H1 (cell line): ENCODE data around the gene SLC6A8. TPM values are rescaled to one million over a fixed set of nuclear protein-coding genes. Genes with fewer than 3 reads are reported as not detected.

Experiments used
- CTCF ChIA-PET: fragments of 300-600 bp; sonication (Branson Sonifier 250); formaldehyde crosslinking; loops from one replicate; lab custom pipeline; 2021; ENCODE audit not compliant: partially characterized antibody; lab: Charles Lee
- POLR2A ChIA-PET: fragments of 300-600 bp; sonication (Branson Sonifier 250); formaldehyde crosslinking; loops from one replicate; lab custom pipeline; 2021; ENCODE audit warnings: inconsistent platforms; ENCODE audit not compliant: partially characterized antibody; lab: Charles Lee
- DNase-seq, 2 experiments: peaks; one replicate each; pipeline versions ENCODE4 v3.0.0 to v3.0.0-alpha.2; 2010 to 2022; ENCODE audit warnings: low spot score in 2 of 2, low read depth in 1 of 2, mixed read lengths in 1 of 2
- FAIRE-seq: peaks from 2 replicates; lab custom pipeline; 2011; peaks lifted over from hg19 to GRCh38; lab: Jason Lieb, UNC
- H2AFZ ChIP-seq: 2 replicates; pipeline ENCODE4 v1.8.1; 2012; ENCODE audit warnings: low read length, inconsistent platforms
- H2AK5ac ChIP-seq: 2 replicates; pipeline ENCODE4 v1.6.1; 2013; ENCODE audit warnings: low read depth, low read length
- H2BK120ac ChIP-seq: replicated peaks from 2 replicates; pipeline ENCODE3; 2013; ENCODE audit warnings: low read depth, low read length, inconsistent platforms
- H2BK12ac ChIP-seq: 2 replicates; pipeline ENCODE4 v1.6.1; 2013; ENCODE audit warnings: low read depth, low read length
- H2BK15ac ChIP-seq: 2 replicates; pipeline ENCODE4 v1.6.1; 2013; ENCODE audit warnings: low read length
- H2BK20ac ChIP-seq: 2 replicates; pipeline ENCODE4 v1.6.1; 2013; ENCODE audit warnings: low read length
- H2BK5ac ChIP-seq: 2 replicates; pipeline ENCODE4 v1.6.1; 2013; ENCODE audit warnings: low read depth, low read length
- H3K14ac ChIP-seq: 2 replicates; pipeline ENCODE4 v1.6.1; 2013; ENCODE audit warnings: inconsistent platforms; ENCODE audit not compliant: insufficient read length
- H3K18ac ChIP-seq: 2 replicates; pipeline ENCODE4 v1.6.1; 2013; ENCODE audit warnings: low read length; ENCODE audit errors: extremely low read depth
- H3K23ac ChIP-seq: 2 replicates; pipeline ENCODE4 v1.6.1; 2013; ENCODE audit warnings: inconsistent platforms; ENCODE audit not compliant: insufficient read length
- H3K23me2 ChIP-seq: 2 replicates; pipeline ENCODE4 v1.6.1; 2013; ENCODE audit warnings: low read depth, low read length
- H3K27ac ChIP-seq: 2 replicates; pipeline ENCODE4 v1.6.1; 2011; ENCODE audit warnings: low read depth, low read length, inconsistent platforms
- H3K27me3 ChIP-seq, 4 experiments: replicated peaks in 1 of 4; 1 replicate in 1 of 4; 2 replicates in 3 of 4; pipeline versions ENCODE4 v1.6.1 to v1.8.1; 2011 to 2013; ENCODE audit warnings: low read length in 3 of 4, mild to moderate bottlenecking in 3 of 4, inconsistent platforms in 2 of 4, mixed read lengths in 2 of 4, moderate library complexity in 1 of 4; ENCODE audit not compliant: control insufficient read depth in 3 of 4, insufficient read depth in 3 of 4; ENCODE audit errors: extremely low read depth in 1 of 4
- H3K36me3 ChIP-seq, 4 experiments: 2 replicates each; pipeline versions ENCODE4 v1.6.1 to v1.8.1; 2011 to 2013; ENCODE audit warnings: mild to moderate bottlenecking in 4 of 4, low read length in 3 of 4, moderate library complexity in 2 of 4, control low read depth in 1 of 4, inconsistent platforms in 1 of 4; ENCODE audit not compliant: insufficient read depth in 4 of 4, control insufficient read depth in 2 of 4
- H3K4ac ChIP-seq: replicated peaks from 2 replicates; pipeline ENCODE3; 2013; ENCODE audit warnings: low read length, low read depth, mixed read lengths, inconsistent platforms; ENCODE audit not compliant: insufficient read length
- H3K4me1 ChIP-seq, 4 experiments: replicated peaks in 1 of 4; 1 replicate in 1 of 4; 2 replicates in 3 of 4; pipeline versions ENCODE4 v1.6.1 to v1.8.1; 2011 to 2013; ENCODE audit warnings: low read length in 3 of 4, inconsistent platforms in 2 of 4, mixed read lengths in 1 of 4; ENCODE audit not compliant: insufficient read depth in 4 of 4, control insufficient read depth in 3 of 4
- H3K4me2 ChIP-seq, 2 experiments: 2 replicates each; pipeline versions ENCODE4 v1.6.1 to v1.8.1; 2011 to 2013; ENCODE audit warnings: low read depth in 2 of 2, low read length in 2 of 2, control low read depth in 1 of 2, inconsistent platforms in 1 of 2, mild to moderate bottlenecking in 1 of 2; ENCODE audit not compliant: insufficient read depth in 1 of 2
- H3K4me3 ChIP-seq, 4 experiments: fragments of 200-600, 300-600 bp in 1 of 4; sonication (generic), shearing (Covaris generic), sonication (Bioruptor Twin) in 1 of 4; 2 replicates each; pipeline versions ENCODE4 v1.5.1 to v1.8.1; 2011 to 2016; ENCODE audit warnings: low read length in 4 of 4, low read depth in 3 of 4, control low read depth in 2 of 4, inconsistent platforms in 2 of 4, mild to moderate bottlenecking in 2 of 4, mixed read lengths in 1 of 4, moderate library complexity in 1 of 4; ENCODE audit not compliant: insufficient read depth in 2 of 4; ENCODE audit errors: extremely low read depth in 1 of 4
- H3K56ac ChIP-seq: replicated peaks from 2 replicates; pipeline ENCODE3; 2013; ENCODE audit warnings: low read depth, mild to moderate bottlenecking, mixed read lengths, low read length, inconsistent platforms; ENCODE audit not compliant: insufficient read length
- H3K79me1 ChIP-seq: 2 replicates; pipeline ENCODE4 v1.6.1; 2013; ENCODE audit warnings: low read depth, low read length, control low read depth
- H3K79me2 ChIP-seq, 2 experiments: 2 replicates each; pipeline versions ENCODE4 v1.6.1 to v1.8.1; 2012 to 2013; ENCODE audit warnings: low read length in 2 of 2, mild to moderate bottlenecking in 2 of 2, inconsistent platforms in 1 of 2; ENCODE audit not compliant: insufficient read depth in 2 of 2, control insufficient read depth in 1 of 2
- H3K9ac ChIP-seq, 4 experiments: replicated peaks in 1 of 4; 1 replicate in 1 of 4; 2 replicates in 3 of 4; pipeline versions ENCODE4 v1.6.1 to v1.8.1; 2011 to 2013; ENCODE audit warnings: low read depth in 3 of 4, low read length in 3 of 4, control low read depth in 2 of 4, mild to moderate bottlenecking in 2 of 4, moderate library complexity in 2 of 4, inconsistent platforms in 1 of 4; ENCODE audit errors: extremely low read depth in 1 of 4
- H3K9me3 ChIP-seq, 2 experiments: 2 replicates each; pipeline versions ENCODE4 v1.6.1 to v1.8.1; 2012 to 2013; ENCODE audit warnings: mild to moderate bottlenecking in 2 of 2, moderate library complexity in 2 of 2, control low read depth in 1 of 2, inconsistent platforms in 1 of 2, low read depth in 1 of 2, low read length in 1 of 2, mixed read lengths in 1 of 2; ENCODE audit not compliant: insufficient read depth in 2 of 2
- H4K20me1 ChIP-seq, 2 experiments: replicated peaks in 1 of 2; 2 replicates each; pipeline versions ENCODE3 to v1.8.1; 2011 to 2013; ENCODE audit warnings: inconsistent platforms in 2 of 2, low read length in 2 of 2, mild to moderate bottlenecking in 1 of 2; ENCODE audit not compliant: insufficient read depth in 2 of 2, control insufficient read depth in 1 of 2
- H4K5ac ChIP-seq: 2 replicates; pipeline ENCODE4 v1.6.1; 2013; ENCODE audit warnings: low read length, low read depth, mixed read lengths, inconsistent platforms; ENCODE audit not compliant: insufficient read length
- H4K8ac ChIP-seq: 2 replicates; pipeline ENCODE4 v1.8.0; 2013; ENCODE audit warnings: mild to moderate bottlenecking, moderate library complexity, low read length, inconsistent platforms; ENCODE audit not compliant: insufficient read depth; ENCODE audit errors: extremely low read depth
- H4K91ac ChIP-seq: replicated peaks from 2 replicates; pipeline ENCODE3; 2013; ENCODE audit warnings: low read length, mixed read lengths, inconsistent platforms; ENCODE audit not compliant: insufficient read length
- SRF ChIP-seq: IDR thresholded peaks from 2 replicates; pipeline ENCODE4 v1.6.1; 2011; ENCODE audit warnings: mild to moderate bottlenecking, low read depth, low read length, moderate library complexity
- WGBS, 2 experiments: shearing (Covaris generic) in 1 of 2; methylation state at CpG; one replicate each; pipeline versions ENCODE4 v1.1.6 to v1.1.7; 2013 to 2015; ENCODE audit warnings: low lambda C conversion rate in 2 of 2, mixed read lengths in 2 of 2, inconsistent platforms in 1 of 2, low coverage in 1 of 2, missing lambda C conversion rate in 1 of 2; ENCODE audit not compliant: insufficient replicate concordance in 2 of 2, insufficient coverage in 1 of 2, insufficient read length in 1 of 2; ENCODE audit errors: extremely low coverage in 1 of 2, missing lambda C conversion rate in 1 of 2; 5-methylcytosine and 5-hydroxymethylcytosine counted together
- polyA plus RNA-seq, 7 experiments: library from polyadenylated mRNA; depleted of rRNA in 3 of 7; stranded (reverse) in 5 of 7; unstranded in 2 of 7; fragments of >200 nt in 5 of 7; fragments of 200-250 nt in 2 of 7; gene quantifications; 1 replicate in 5 of 7; 2 replicates in 1 of 7; 4 replicates in 1 of 7; pipeline versions ENCODE4 v1.2.1 to v1.2.3, GENCODE V29; 2011 to 2013; ENCODE audit warnings: missing spikeins in 2 of 7, mixed read lengths in 2 of 7
- total RNA-seq: library from RNA; stranded (reverse); fragmentation: NEBNext Ultra II Directional; extraction: Animal tissue kit (Norgen Biotek cat#: 25700); gene quantifications from 2 replicates; pipeline ENCODE4 v1.2.1, GENCODE V29; 2021

Gene SLC6A8
- total and polyA plus RNA-seq, 2 of the 8 experiments (the other 6 are each of a cell fraction or from before 2014, with no cell fraction given), result 87.7 to 94.7 TPM

DNA sequence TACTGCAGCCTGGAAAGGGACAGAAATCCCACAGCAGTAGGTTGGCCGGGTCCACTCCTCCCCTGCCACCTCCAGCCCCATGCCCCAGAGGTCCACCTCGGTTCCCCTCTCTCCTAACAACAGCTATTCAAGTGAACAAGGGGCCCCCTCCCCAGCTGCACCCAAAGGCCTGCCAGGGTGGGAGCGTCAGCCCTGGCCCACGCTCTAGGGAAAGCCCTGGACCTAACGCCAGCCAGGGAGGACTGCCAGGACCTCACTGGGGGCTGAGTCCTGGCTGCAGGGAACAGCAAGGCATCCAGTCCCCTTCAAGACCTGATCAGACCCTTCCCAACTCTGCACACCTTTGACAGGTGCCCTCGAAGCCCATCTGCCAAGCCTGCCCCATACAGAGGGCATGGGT, 13.2 kb downstream of the SLC6A8 start:
- Histone ChIP-seq H3K56ac (no peak overlapping the region), H3K36me3 (peaks cover 0 to 28% (median 5%) of the 10 kb centered on the region in 4 experiments; a peak in 6 of 8 replicates), H3K4me3 (no peak overlapping the region), H4K5ac (no peak overlapping the region), H2BK12ac (no peak overlapping the region), H3K9me3 (no peaks in the 10 kb centered on the region), H3K79me2 (no peaks in the 10 kb centered on the region), H4K20me1 (no peaks in the 10 kb centered on the region), H3K4me1 (no peaks in the 10 kb centered on the region), H3K18ac (no peak overlapping the region), H2AFZ (no peak overlapping the region), H3K23me2 (no peaks in the 10 kb centered on the region), H4K91ac (no peak overlapping the region), H3K4me2 (no peak overlapping the region), H4K8ac (no peak overlapping the region), H3K23ac (no peak overlapping the region), H2BK20ac (no peak overlapping the region), H3K27ac (no peak overlapping the region), H2BK120ac (no peak overlapping the region), H3K27me3 (no peaks in the 10 kb centered on the region), H2BK15ac (no peak overlapping the region), H3K4ac (no peak overlapping the region), H3K14ac (no peak overlapping the region), H2AK5ac (no peak overlapping the region), H2BK5ac (no peak overlapping the region), H3K9ac (no peak overlapping the region), H3K79me1 (no peaks in the 10 kb centered on the region)
- POLR2A ChIA-PET, result interaction anchor here (0.9 kb wide), 1 partner anchor 13 kb away, joined by 4 read pairs; no protein-coding TSS in a partner anchor
- 100% methylated on average over 1 of the region's 6 CpGs; no CpG with 5 or more reads in 1 of the 2 experiments for WGBS, 2 experiments
- FAIRE-seq (no peak), DNase-seq (no peak)
- CTCF ChIA-PET, result no interaction called here
- no peak for TF ChIP-seq SRF
